Measurements from ENCODE around the gene PRODH2. TPM values are rescaled to one million over a fixed set of nuclear protein-coding genes. Genes with fewer than 3 reads are reported as not detected.

The PRODH2 gene
- total RNA-seq, 6 experiments from 2014 or later, result 60.3 to 281 (median 134) TPM

DNA sequence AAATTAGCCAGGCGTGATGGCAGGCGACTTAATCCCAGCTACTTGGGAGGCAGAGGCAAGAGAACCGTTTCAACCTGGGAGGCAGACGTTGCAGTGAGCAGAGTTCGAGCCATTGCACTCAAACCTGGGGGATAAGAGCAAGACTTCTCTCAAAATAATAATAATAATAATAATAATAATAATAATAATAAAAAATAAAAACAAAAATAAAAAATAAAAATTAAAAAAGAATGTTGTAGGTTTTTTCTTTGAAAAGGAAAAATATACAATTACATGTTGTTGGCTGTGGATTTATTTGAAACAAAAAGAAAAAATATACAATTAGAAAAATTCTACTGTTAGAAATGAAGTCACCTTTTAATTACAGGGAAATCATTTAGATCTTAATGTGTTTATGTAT lies 11.5 kb upstream of the PRODH2 start:
- Histone ChIP-seq H3K9me3 (no peaks in the 10 kb centered on the region), H3K27ac (no peak overlapping the region), H3K36me3 (no peaks in the 10 kb centered on the region), H3K4me1 (peaks cover 0 to 6% (median 0%) of the 10 kb centered on the region in 4 donors), H3K27me3 (no peaks in the 10 kb centered on the region), H3K4me3 (no peak overlapping the region)
- ATAC-seq (no peak), DNase-seq (no peak)
- intact Hi-C loops (cut with DNase I), result loop anchor here in 1 of 2 donors (10.0 kb wide), 1 partner anchor 129 kb away; no protein-coding TSS in a partner anchor
- TF ChIP-seq, protein P1, sequence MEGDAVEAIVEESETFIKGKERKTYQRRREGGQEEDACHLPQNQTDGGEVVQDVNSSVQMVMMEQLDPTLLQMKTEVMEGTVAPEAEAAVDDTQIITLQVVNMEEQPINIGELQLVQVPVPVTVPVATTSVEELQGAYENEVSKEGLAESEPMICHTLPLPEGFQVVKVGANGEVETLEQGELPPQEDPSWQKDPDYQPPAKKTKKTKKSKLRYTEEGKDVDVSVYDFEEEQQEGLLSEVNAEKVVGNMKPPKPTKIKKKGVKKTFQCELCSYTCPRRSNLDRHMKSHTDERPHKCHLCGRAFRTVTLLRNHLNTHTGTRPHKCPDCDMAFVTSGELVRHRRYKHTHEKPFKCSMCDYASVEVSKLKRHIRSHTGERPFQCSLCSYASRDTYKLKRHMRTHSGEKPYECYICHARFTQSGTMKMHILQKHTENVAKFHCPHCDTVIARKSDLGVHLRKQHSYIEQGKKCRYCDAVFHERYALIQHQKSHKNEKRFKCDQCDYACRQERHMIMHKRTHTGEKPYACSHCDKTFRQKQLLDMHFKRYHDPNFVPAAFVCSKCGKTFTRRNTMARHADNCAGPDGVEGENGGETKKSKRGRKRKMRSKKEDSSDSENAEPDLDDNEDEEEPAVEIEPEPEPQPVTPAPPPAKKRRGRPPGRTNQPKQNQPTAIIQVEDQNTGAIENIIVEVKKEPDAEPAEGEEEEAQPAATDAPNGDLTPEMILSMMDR (IDR thresholded peaks at IDR 0.05), result no peak
- TF ChIP-seq POLR2A (IDR thresholded peaks at IDR 0.05), result no peak
- 69% methylated on average over 5 of the region's 5 CpGs for WGBS (ENCODE audit: insufficient coverage, low coverage, low lambda C conversion rate, missing lambda C conversion rate)

DNA sequence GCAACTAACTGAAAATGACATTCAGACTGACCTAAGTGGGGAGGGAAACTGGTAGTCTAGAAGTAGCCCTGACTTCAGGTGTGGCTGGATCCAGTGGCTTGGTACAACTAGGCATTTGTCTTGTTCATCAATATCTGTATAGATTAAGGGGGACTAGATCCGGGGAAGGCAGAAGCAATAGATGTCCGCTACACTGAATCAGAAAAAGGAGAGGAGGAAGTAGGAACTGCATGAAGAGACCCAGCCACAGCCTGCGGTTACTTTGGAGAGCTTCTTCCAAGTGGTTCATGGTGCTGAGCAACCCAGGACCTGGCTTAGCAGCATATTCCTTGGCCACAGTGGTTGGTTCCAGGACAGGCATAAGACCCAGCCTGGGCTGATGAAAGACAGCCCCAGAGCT lies 9.9 kb upstream of the PRODH2 start:
- 67% methylated on average over 3 of the region's 3 CpGs for WGBS (ENCODE audit: insufficient coverage, low coverage, low lambda C conversion rate, missing lambda C conversion rate)
- no peak for TF ChIP-seq POLR2A (IDR thresholded peaks at IDR 0.05)
- TF ChIP-seq, protein P1 (IDR thresholded peaks at IDR 0.05), result no peak
- no peaks in the 10 kb centered on the region for H3K9me3 ChIP-seq
- H3K4me3 ChIP-seq, result no peak overlapping the region
- H3K36me3 ChIP-seq, result no peaks in the 10 kb centered on the region
- H3K27me3 ChIP-seq, result no peaks in the 10 kb centered on the region
- DNase-seq (no peak), ATAC-seq (no peak)
- intact Hi-C loops (cut with DNase I), result loop anchor here in 1 of 2 donors (10.0 kb wide), 1 partner anchor 128 kb away; no protein-coding TSS in a partner anchor
- peaks cover 0 to 6% (median 0%) of the 10 kb centered on the region in 4 donors for H3K4me1 ChIP-seq
- no peak overlapping the region for H3K27ac ChIP-seq

DNA sequence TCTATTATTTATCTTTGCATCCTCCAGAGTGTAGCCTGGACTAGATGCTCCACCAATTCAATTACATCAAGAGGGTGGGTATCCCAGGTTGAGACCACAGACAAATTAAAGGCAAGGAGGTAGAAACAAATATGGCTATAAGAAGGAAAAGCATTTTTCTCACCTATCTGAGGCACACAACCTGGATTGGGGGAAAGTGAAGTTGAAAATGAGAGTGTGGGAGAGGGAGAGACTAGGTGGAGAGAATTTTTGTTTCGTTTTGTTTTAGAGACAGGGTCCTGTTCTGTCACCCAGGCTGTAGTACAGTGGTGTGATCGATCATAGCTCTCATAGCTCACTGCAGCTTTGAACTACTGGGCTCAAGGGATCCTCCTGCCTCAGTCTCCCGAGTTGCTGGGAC lies 5.8 kb upstream of the PRODH2 start:
- no peak for DNase-seq
- no peaks in the 10 kb centered on the region for H3K36me3 ChIP-seq
- intact Hi-C loops (cut with DNase I), result no loop called here
- H3K4me3 ChIP-seq, result no peak overlapping the region
- WGBS (ENCODE audit: insufficient coverage, low coverage, low lambda C conversion rate, missing lambda C conversion rate), result 77% methylated on average over 2 of the region's 3 CpGs
- H3K9me3 ChIP-seq, result no peaks in the 10 kb centered on the region
- no peak for ATAC-seq
- TF ChIP-seq, protein P1 (IDR thresholded peaks at IDR 0.05), result no peak
- TF ChIP-seq POLR2A (IDR thresholded peaks at IDR 0.05), result no peak
- H3K27ac ChIP-seq, result no peak overlapping the region
- H3K27me3 ChIP-seq, result no peaks in the 10 kb centered on the region
- peaks cover 0 to 6% (median 0%) of the 10 kb centered on the region in 4 donors for H3K4me1 ChIP-seq

DNA sequence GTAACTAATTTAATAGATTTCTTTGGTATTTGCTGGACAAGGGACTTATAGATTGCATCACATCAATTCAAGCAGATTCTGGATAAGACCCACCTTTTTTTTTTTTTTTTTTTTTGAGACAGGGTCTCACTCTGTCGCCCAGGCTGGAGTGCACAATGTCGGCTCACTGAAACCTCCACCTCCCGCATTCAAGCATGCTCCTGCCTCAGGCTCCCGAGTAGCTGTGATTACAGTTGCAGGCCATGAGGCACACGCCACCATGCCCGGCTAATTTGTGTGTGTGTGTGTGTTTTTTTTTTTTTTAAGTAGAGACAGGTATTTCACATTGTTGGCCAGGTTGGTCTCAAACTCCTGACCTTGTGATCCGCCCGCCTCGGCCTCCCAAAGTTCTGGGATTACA lies 4.2 kb upstream of the PRODH2 start:
- peaks cover 0 to 6% (median 0%) of the 10 kb centered on the region in 4 donors for H3K4me1 ChIP-seq
- H3K4me3 ChIP-seq, result no peak overlapping the region
- WGBS (ENCODE audit: insufficient coverage, low coverage, low lambda C conversion rate, missing lambda C conversion rate), result 93% methylated on average over 6 of the region's 9 CpGs
- intact Hi-C loops (cut with DNase I), result no loop called here
- H3K9me3 ChIP-seq, result no peaks in the 10 kb centered on the region
- ATAC-seq (no peak), DNase-seq (no peak)
- H3K27me3 ChIP-seq, result no peaks in the 10 kb centered on the region
- no peak overlapping the region for H3K27ac ChIP-seq
- no peak for TF ChIP-seq POLR2A (IDR thresholded peaks at IDR 0.05)
- TF ChIP-seq, protein P1 (IDR thresholded peaks at IDR 0.05), result no peak
- no peaks in the 10 kb centered on the region for H3K36me3 ChIP-seq

DNA sequence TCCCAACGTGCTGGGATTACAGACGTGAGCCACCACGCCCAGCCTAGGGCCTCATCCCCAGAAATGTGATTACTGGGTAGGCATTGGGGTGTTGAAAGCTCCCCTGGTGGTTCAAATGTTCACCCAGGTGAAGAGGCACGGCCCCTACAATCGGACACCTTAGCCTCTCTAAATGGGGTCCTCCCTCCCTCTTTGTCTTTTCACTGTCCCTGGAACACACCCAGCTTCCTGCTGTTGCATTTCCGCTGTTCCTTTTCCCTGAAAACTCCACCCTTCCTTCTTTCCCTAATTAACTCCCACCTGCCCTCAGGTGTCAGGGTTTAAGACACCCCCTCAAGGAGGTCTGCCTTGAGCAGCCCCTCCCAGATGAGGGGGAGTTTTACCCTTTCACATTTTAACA lies 3.6 kb upstream of the PRODH2 start:
- ATAC-seq, result no peak
- 74% methylated on average over 3 of the region's 6 CpGs for WGBS (ENCODE audit: insufficient coverage, low coverage, low lambda C conversion rate, missing lambda C conversion rate)
- intact Hi-C loops (cut with DNase I), result no loop called here
- H3K36me3 ChIP-seq, result no peaks in the 10 kb centered on the region
- H3K27ac ChIP-seq, result no peak overlapping the region
- no peaks in the 10 kb centered on the region for H3K9me3 ChIP-seq
- H3K4me3 ChIP-seq, result no peak overlapping the region
- no peaks in the 10 kb centered on the region for H3K27me3 ChIP-seq
- peaks cover 0 to 6% (median 0%) of the 10 kb centered on the region in 4 donors for H3K4me1 ChIP-seq
- TF ChIP-seq, protein P1 (IDR thresholded peaks at IDR 0.05), result no peak
- no peak for TF ChIP-seq POLR2A (IDR thresholded peaks at IDR 0.05)
- DNase-seq, result no peak

All from right lobe of liver (tissue), 6 donors.